Measurements from ENCODE around the gene UBXN10. TPM values are rescaled to one million over a fixed set of nuclear protein-coding genes. Genes with fewer than 3 reads are reported as not detected.

Gene UBXN10
- total and polyA plus RNA-seq, 8 donors, result 0.31 to 8.0 (median 1.8) TPM

DNA sequence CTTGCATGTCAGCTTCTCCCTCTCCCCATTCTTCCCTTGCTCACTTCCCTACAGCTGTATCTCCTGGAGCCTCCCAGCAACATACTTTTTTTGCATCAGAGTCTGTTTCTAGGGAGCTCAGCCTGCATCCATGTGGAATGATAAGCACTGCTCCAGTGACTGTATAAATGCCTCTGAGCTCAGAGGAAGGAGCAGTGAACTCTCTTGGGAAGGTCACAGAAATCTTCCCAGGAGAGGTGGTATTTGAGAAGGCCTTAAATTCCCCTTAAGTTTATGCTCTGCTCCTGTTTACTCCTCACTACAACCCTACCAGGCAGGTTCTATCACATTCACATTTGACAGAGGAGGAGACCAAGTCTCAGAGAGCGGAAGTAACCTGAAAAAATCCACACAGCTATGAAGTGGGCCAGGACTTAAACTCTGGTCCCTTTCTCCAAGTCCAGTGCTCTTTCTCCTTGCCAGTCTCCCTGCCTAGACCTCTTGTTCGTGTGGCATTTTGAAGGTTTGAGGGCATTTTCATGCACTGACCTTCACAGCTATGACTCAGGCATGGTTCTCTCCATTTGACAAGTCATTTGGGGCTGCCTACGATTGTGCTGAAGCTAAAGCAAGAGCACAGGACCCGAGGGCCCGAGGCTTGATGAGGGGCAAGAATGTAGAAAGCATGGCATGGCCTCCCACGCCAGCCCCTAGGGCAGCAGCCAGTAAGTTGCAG is 5.6 kb upstream of the UBXN10 start:
- Histone ChIP-seq H3K4me3 (no peak overlapping the region), H3K9me3 (no peaks in the 10 kb centered on the region), H3K27ac (peak overlapping the region in 1 of 5 donors; percentile 78), H3K36me3 (no peaks in the 10 kb centered on the region), H3K4me1 (peaks cover 0 to 17% (median under 1%) of the 10 kb centered on the region in 4 donors), H3K27me3 (peaks cover 0 to 21% (median 0%) of the 10 kb centered on the region in 3 donors)
- intact Hi-C loops (cut with DNase I; ENCODE audit: low total_unique reads), result no loop called here
- WGBS, 5 donors, result 71 to 81% (median 80%) methylated on average over 6 of the region's 6 CpGs
- no peak for TF ChIP-seq EP300 (IDR thresholded peaks at IDR 0.05)
- TF ChIP-seq POLR2A (IDR thresholded peaks at IDR 0.05), result no peak
- TF ChIP-seq, protein P1, sequence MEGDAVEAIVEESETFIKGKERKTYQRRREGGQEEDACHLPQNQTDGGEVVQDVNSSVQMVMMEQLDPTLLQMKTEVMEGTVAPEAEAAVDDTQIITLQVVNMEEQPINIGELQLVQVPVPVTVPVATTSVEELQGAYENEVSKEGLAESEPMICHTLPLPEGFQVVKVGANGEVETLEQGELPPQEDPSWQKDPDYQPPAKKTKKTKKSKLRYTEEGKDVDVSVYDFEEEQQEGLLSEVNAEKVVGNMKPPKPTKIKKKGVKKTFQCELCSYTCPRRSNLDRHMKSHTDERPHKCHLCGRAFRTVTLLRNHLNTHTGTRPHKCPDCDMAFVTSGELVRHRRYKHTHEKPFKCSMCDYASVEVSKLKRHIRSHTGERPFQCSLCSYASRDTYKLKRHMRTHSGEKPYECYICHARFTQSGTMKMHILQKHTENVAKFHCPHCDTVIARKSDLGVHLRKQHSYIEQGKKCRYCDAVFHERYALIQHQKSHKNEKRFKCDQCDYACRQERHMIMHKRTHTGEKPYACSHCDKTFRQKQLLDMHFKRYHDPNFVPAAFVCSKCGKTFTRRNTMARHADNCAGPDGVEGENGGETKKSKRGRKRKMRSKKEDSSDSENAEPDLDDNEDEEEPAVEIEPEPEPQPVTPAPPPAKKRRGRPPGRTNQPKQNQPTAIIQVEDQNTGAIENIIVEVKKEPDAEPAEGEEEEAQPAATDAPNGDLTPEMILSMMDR (IDR thresholded peaks at IDR 0.05), result no peak
- no peak for TF ChIP-seq POLR2AphosphoS5 (IDR thresholded peaks at IDR 0.05)
- DNase-seq, result no peak

DNA sequence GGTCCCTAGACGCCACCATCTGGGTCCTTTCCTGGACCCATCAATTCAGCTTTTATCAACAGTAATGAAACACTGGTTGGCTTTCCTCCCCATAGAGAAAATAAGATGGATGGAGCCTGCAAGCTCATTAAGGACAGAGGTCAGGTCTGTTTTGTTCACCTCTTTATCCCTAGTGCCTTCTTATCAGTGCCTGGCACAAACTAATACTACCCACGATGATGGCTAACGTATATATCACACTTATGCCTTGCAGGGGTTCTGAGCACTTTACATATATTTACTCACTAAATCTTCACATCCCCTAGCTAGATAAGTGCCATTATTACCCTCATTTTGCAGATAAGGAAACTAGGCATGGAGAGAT is 5.1 kb upstream of the UBXN10 start:
- no peak for TF ChIP-seq POLR2AphosphoS5 (IDR thresholded peaks at IDR 0.05)
- no peak for TF ChIP-seq POLR2A (IDR thresholded peaks at IDR 0.05)
- no peak for TF ChIP-seq EP300 (IDR thresholded peaks at IDR 0.05)
- TF ChIP-seq, protein P1 (IDR thresholded peaks at IDR 0.05), result no peak
- H3K27ac ChIP-seq, result no peak overlapping the region

DNA sequence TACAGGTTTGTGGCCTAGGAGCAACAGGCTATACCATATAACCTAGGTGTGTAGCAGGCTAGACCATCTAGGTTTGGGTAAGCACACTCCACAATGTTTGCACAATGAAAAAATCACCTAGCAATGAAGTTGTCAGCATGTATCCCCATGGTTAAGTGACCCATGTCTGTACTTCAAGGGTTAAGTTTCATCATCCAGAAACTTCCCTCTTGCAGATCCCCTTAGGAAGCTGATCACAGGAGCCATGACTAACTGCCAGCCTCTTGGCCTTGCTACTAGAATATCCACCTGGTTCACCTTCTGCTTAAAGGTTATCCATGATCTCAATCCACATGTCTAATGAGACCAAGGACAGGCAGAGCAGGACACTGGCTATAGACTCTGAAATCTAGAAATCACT is 3.5 kb upstream of the UBXN10 start:
- Histone ChIP-seq H3K27me3 (peaks cover 0 to 41% (median 8%) of the 10 kb centered on the region in 3 donors), H3K27ac (peak overlapping the region in 1 of 5 donors; percentile 92), H3K36me3 (no peaks in the 10 kb centered on the region), H3K9me3 (no peaks in the 10 kb centered on the region), H3K4me3 (no peak overlapping the region), H3K4me1 (peaks cover 16 to 38% (median 20%) of the 10 kb centered on the region in 4 donors)
- intact Hi-C loops (cut with DNase I; ENCODE audit: low total_unique reads), result no loop called here
- no peak for TF ChIP-seq POLR2AphosphoS5 (IDR thresholded peaks at IDR 0.05)
- TF ChIP-seq, protein P1 (IDR thresholded peaks at IDR 0.05), result no peak
- DNase-seq, result no peak

More for the DNA sequence above, 5.1 kb upstream of the UBXN10 start:
- peaks cover 0 to 26% (median 4%) of the 10 kb centered on the region in 3 donors for H3K27me3 ChIP-seq
- DNase-seq, result no peak
- intact Hi-C loops (cut with DNase I; ENCODE audit: low total_unique reads), result no loop called here
- H3K4me3 ChIP-seq, result no peak overlapping the region
- H3K9me3 ChIP-seq, result no peaks in the 10 kb centered on the region
- H3K36me3 ChIP-seq, result no peaks in the 10 kb centered on the region
- WGBS, 5 donors, result 35 to 49% (median 46%) methylated on average over 3 of the region's 3 CpGs
- peaks cover 0 to 22% (median 5%) of the 10 kb centered on the region in 4 donors for H3K4me1 ChIP-seq

GRCh38 chr1:20183035-20183434 is 2.9 kb upstream of the UBXN10 start:
- WGBS, 5 donors, result 58 to 79% (median 65%) methylated on average over 10 of the region's 10 CpGs
- H3K27me3 ChIP-seq, result peaks cover 0 to 47% (median 8%) of the 10 kb centered on the region in 3 donors
- TF ChIP-seq POLR2AphosphoS5 (IDR thresholded peaks at IDR 0.05) (no peak), POLR2A (IDR thresholded peaks at IDR 0.05) (no peak), EP300 (IDR thresholded peaks at IDR 0.05) (no peak)
- TF ChIP-seq, protein P1 (IDR thresholded peaks at IDR 0.05), result no peak
- no peaks in the 10 kb centered on the region for H3K9me3 ChIP-seq
- no peak for DNase-seq
- H3K4me1 ChIP-seq, result peaks cover 16 to 40% (median 22%) of the 10 kb centered on the region in 4 donors
- intact Hi-C loops (cut with DNase I; ENCODE audit: low total_unique reads), result no loop called here
- H3K27ac ChIP-seq, result peak overlapping the region in 2 of 5 donors; percentile 55 to 92
- H3K36me3 ChIP-seq, result no peaks in the 10 kb centered on the region
- no peak overlapping the region for H3K4me3 ChIP-seq
